H1 (cell line): ENCODE results near the gene DRGX. TPM values are rescaled to one million over a fixed set of nuclear protein-coding genes. Genes with fewer than 3 reads are reported as not detected.

Source experiments
- CTCF ChIA-PET: fragments of 300-600 bp; sonication (Branson Sonifier 250); formaldehyde crosslinking; loops from one replicate; lab custom pipeline; 2021; ENCODE audit not compliant: partially characterized antibody; lab: Charles Lee
- POLR2A ChIA-PET: fragments of 300-600 bp; sonication (Branson Sonifier 250); formaldehyde crosslinking; loops from one replicate; lab custom pipeline; 2021; ENCODE audit warnings: inconsistent platforms; ENCODE audit not compliant: partially characterized antibody; lab: Charles Lee
- DNase-seq, 2 experiments: peaks; one replicate each; pipeline versions ENCODE4 v3.0.0 to v3.0.0-alpha.2; 2010 to 2022; ENCODE audit warnings: low spot score in 2 of 2, low read depth in 1 of 2, mixed read lengths in 1 of 2
- FAIRE-seq: peaks from 2 replicates; lab custom pipeline; 2011; peaks lifted over from hg19 to GRCh38; lab: Jason Lieb, UNC
- H2AFZ ChIP-seq: 2 replicates; pipeline ENCODE4 v1.8.1; 2012; ENCODE audit warnings: low read length, inconsistent platforms
- H2AK5ac ChIP-seq: 2 replicates; pipeline ENCODE4 v1.6.1; 2013; ENCODE audit warnings: low read depth, low read length
- H2BK120ac ChIP-seq: replicated peaks from 2 replicates; pipeline ENCODE3; 2013; ENCODE audit warnings: low read depth, low read length, inconsistent platforms
- H2BK12ac ChIP-seq: 2 replicates; pipeline ENCODE4 v1.6.1; 2013; ENCODE audit warnings: low read depth, low read length
- H2BK15ac ChIP-seq: 2 replicates; pipeline ENCODE4 v1.6.1; 2013; ENCODE audit warnings: low read length
- H2BK20ac ChIP-seq: 2 replicates; pipeline ENCODE4 v1.6.1; 2013; ENCODE audit warnings: low read length
- H2BK5ac ChIP-seq: 2 replicates; pipeline ENCODE4 v1.6.1; 2013; ENCODE audit warnings: low read depth, low read length
- H3K14ac ChIP-seq: 2 replicates; pipeline ENCODE4 v1.6.1; 2013; ENCODE audit warnings: inconsistent platforms; ENCODE audit not compliant: insufficient read length
- H3K18ac ChIP-seq: 2 replicates; pipeline ENCODE4 v1.6.1; 2013; ENCODE audit warnings: low read length; ENCODE audit errors: extremely low read depth
- H3K23ac ChIP-seq: 2 replicates; pipeline ENCODE4 v1.6.1; 2013; ENCODE audit warnings: inconsistent platforms; ENCODE audit not compliant: insufficient read length
- H3K23me2 ChIP-seq: 2 replicates; pipeline ENCODE4 v1.6.1; 2013; ENCODE audit warnings: low read depth, low read length
- H3K27ac ChIP-seq: 2 replicates; pipeline ENCODE4 v1.6.1; 2011; ENCODE audit warnings: low read depth, low read length, inconsistent platforms
- H3K27me3 ChIP-seq, 4 experiments: replicated peaks in 1 of 4; 1 replicate in 1 of 4; 2 replicates in 3 of 4; pipeline versions ENCODE4 v1.6.1 to v1.8.1; 2011 to 2013; ENCODE audit warnings: low read length in 3 of 4, mild to moderate bottlenecking in 3 of 4, inconsistent platforms in 2 of 4, mixed read lengths in 2 of 4, moderate library complexity in 1 of 4; ENCODE audit not compliant: control insufficient read depth in 3 of 4, insufficient read depth in 3 of 4; ENCODE audit errors: extremely low read depth in 1 of 4
- H3K36me3 ChIP-seq, 4 experiments: 2 replicates each; pipeline versions ENCODE4 v1.6.1 to v1.8.1; 2011 to 2013; ENCODE audit warnings: mild to moderate bottlenecking in 4 of 4, low read length in 3 of 4, moderate library complexity in 2 of 4, control low read depth in 1 of 4, inconsistent platforms in 1 of 4; ENCODE audit not compliant: insufficient read depth in 4 of 4, control insufficient read depth in 2 of 4
- H3K4ac ChIP-seq: replicated peaks from 2 replicates; pipeline ENCODE3; 2013; ENCODE audit warnings: low read length, low read depth, mixed read lengths, inconsistent platforms; ENCODE audit not compliant: insufficient read length
- H3K4me1 ChIP-seq, 4 experiments: replicated peaks in 1 of 4; 1 replicate in 1 of 4; 2 replicates in 3 of 4; pipeline versions ENCODE4 v1.6.1 to v1.8.1; 2011 to 2013; ENCODE audit warnings: low read length in 3 of 4, inconsistent platforms in 2 of 4, mixed read lengths in 1 of 4; ENCODE audit not compliant: insufficient read depth in 4 of 4, control insufficient read depth in 3 of 4
- H3K4me2 ChIP-seq, 2 experiments: 2 replicates each; pipeline versions ENCODE4 v1.6.1 to v1.8.1; 2011 to 2013; ENCODE audit warnings: low read depth in 2 of 2, low read length in 2 of 2, control low read depth in 1 of 2, inconsistent platforms in 1 of 2, mild to moderate bottlenecking in 1 of 2; ENCODE audit not compliant: insufficient read depth in 1 of 2
- H3K4me3 ChIP-seq, 4 experiments: fragments of 200-600, 300-600 bp in 1 of 4; sonication (generic), shearing (Covaris generic), sonication (Bioruptor Twin) in 1 of 4; 2 replicates each; pipeline versions ENCODE4 v1.5.1 to v1.8.1; 2011 to 2016; ENCODE audit warnings: low read length in 4 of 4, low read depth in 3 of 4, control low read depth in 2 of 4, inconsistent platforms in 2 of 4, mild to moderate bottlenecking in 2 of 4, mixed read lengths in 1 of 4, moderate library complexity in 1 of 4; ENCODE audit not compliant: insufficient read depth in 2 of 4; ENCODE audit errors: extremely low read depth in 1 of 4
- H3K56ac ChIP-seq: replicated peaks from 2 replicates; pipeline ENCODE3; 2013; ENCODE audit warnings: low read depth, mild to moderate bottlenecking, mixed read lengths, low read length, inconsistent platforms; ENCODE audit not compliant: insufficient read length
- H3K79me1 ChIP-seq: 2 replicates; pipeline ENCODE4 v1.6.1; 2013; ENCODE audit warnings: low read depth, low read length, control low read depth
- H3K79me2 ChIP-seq, 2 experiments: 2 replicates each; pipeline versions ENCODE4 v1.6.1 to v1.8.1; 2012 to 2013; ENCODE audit warnings: low read length in 2 of 2, mild to moderate bottlenecking in 2 of 2, inconsistent platforms in 1 of 2; ENCODE audit not compliant: insufficient read depth in 2 of 2, control insufficient read depth in 1 of 2
- H3K9ac ChIP-seq, 4 experiments: replicated peaks in 1 of 4; 1 replicate in 1 of 4; 2 replicates in 3 of 4; pipeline versions ENCODE4 v1.6.1 to v1.8.1; 2011 to 2013; ENCODE audit warnings: low read depth in 3 of 4, low read length in 3 of 4, control low read depth in 2 of 4, mild to moderate bottlenecking in 2 of 4, moderate library complexity in 2 of 4, inconsistent platforms in 1 of 4; ENCODE audit errors: extremely low read depth in 1 of 4
- H3K9me3 ChIP-seq, 2 experiments: 2 replicates each; pipeline versions ENCODE4 v1.6.1 to v1.8.1; 2012 to 2013; ENCODE audit warnings: mild to moderate bottlenecking in 2 of 2, moderate library complexity in 2 of 2, control low read depth in 1 of 2, inconsistent platforms in 1 of 2, low read depth in 1 of 2, low read length in 1 of 2, mixed read lengths in 1 of 2; ENCODE audit not compliant: insufficient read depth in 2 of 2
- H4K20me1 ChIP-seq, 2 experiments: replicated peaks in 1 of 2; 2 replicates each; pipeline versions ENCODE3 to v1.8.1; 2011 to 2013; ENCODE audit warnings: inconsistent platforms in 2 of 2, low read length in 2 of 2, mild to moderate bottlenecking in 1 of 2; ENCODE audit not compliant: insufficient read depth in 2 of 2, control insufficient read depth in 1 of 2
- H4K5ac ChIP-seq: 2 replicates; pipeline ENCODE4 v1.6.1; 2013; ENCODE audit warnings: low read length, low read depth, mixed read lengths, inconsistent platforms; ENCODE audit not compliant: insufficient read length
- H4K8ac ChIP-seq: 2 replicates; pipeline ENCODE4 v1.8.0; 2013; ENCODE audit warnings: mild to moderate bottlenecking, moderate library complexity, low read length, inconsistent platforms; ENCODE audit not compliant: insufficient read depth; ENCODE audit errors: extremely low read depth
- H4K91ac ChIP-seq: replicated peaks from 2 replicates; pipeline ENCODE3; 2013; ENCODE audit warnings: low read length, mixed read lengths, inconsistent platforms; ENCODE audit not compliant: insufficient read length
- CEBPB ChIP-seq: IDR thresholded peaks from 2 replicates; pipeline ENCODE4 v1.6.1; 2012; ENCODE audit warnings: low read depth, low read length
- CHD1 ChIP-seq: IDR thresholded peaks from 2 replicates; pipeline ENCODE4 v1.6.1; 2012; ENCODE audit warnings: low read depth, low read length, improper control_type of control experiment
- CTCF ChIP-seq, 3 experiments: IDR thresholded peaks; 1 replicate in 2 of 3; 2 replicates in 1 of 3; pipeline versions ENCODE4 v1.5.1 to v1.6.1; 2011; ENCODE audit warnings: low read length in 3 of 3, mild to moderate bottlenecking in 3 of 3, inconsistent platforms in 2 of 3, low read depth in 1 of 3, moderate library complexity in 1 of 3; ENCODE audit not compliant: insufficient read depth in 1 of 3; ENCODE audit errors: control extremely low read depth in 1 of 3
- JUN ChIP-seq: IDR thresholded peaks from 2 replicates; pipeline ENCODE4 v1.6.1; 2011; ENCODE audit warnings: low read depth, mild to moderate bottlenecking, improper control_type of control experiment, low read length
- NANOG ChIP-seq: IDR thresholded peaks from 2 replicates; pipeline ENCODE4 v1.6.1; 2011; ENCODE audit warnings: low read length, low read depth, mild to moderate bottlenecking, inconsistent platforms; ENCODE audit not compliant: insufficient read depth, poor library complexity, severe bottlenecking
- RAD21 ChIP-seq, 2 experiments: IDR thresholded peaks in 1 of 2; conservative IDR thresholded peaks in 1 of 2; 2 replicates each; pipeline ENCODE4 v1.6.1; 2011; ENCODE audit warnings: low read depth in 2 of 2, low read length in 2 of 2, improper control_type of control experiment in 1 of 2, inconsistent platforms in 1 of 2, mild to moderate bottlenecking in 1 of 2, moderate library complexity in 1 of 2
- SRF ChIP-seq: IDR thresholded peaks from 2 replicates; pipeline ENCODE4 v1.6.1; 2011; ENCODE audit warnings: mild to moderate bottlenecking, low read depth, low read length, moderate library complexity
- YY1 ChIP-seq: IDR thresholded peaks from 2 replicates; pipeline ENCODE4 v1.6.1; 2011; ENCODE audit warnings: low read depth, mild to moderate bottlenecking, low read length
- WGBS, 2 experiments: shearing (Covaris generic) in 1 of 2; methylation state at CpG; one replicate each; pipeline versions ENCODE4 v1.1.6 to v1.1.7; 2013 to 2015; ENCODE audit warnings: low lambda C conversion rate in 2 of 2, mixed read lengths in 2 of 2, inconsistent platforms in 1 of 2, low coverage in 1 of 2, missing lambda C conversion rate in 1 of 2; ENCODE audit not compliant: insufficient replicate concordance in 2 of 2, insufficient coverage in 1 of 2, insufficient read length in 1 of 2; ENCODE audit errors: extremely low coverage in 1 of 2, missing lambda C conversion rate in 1 of 2; 5-methylcytosine and 5-hydroxymethylcytosine counted together
- polyA plus RNA-seq, 7 experiments: library from polyadenylated mRNA; depleted of rRNA in 3 of 7; stranded (reverse) in 5 of 7; unstranded in 2 of 7; fragments of >200 nt in 5 of 7; fragments of 200-250 nt in 2 of 7; gene quantifications; 1 replicate in 5 of 7; 2 replicates in 1 of 7; 4 replicates in 1 of 7; pipeline versions ENCODE4 v1.2.1 to v1.2.3, GENCODE V29; 2011 to 2013; ENCODE audit warnings: missing spikeins in 2 of 7, mixed read lengths in 2 of 7
- total RNA-seq: library from RNA; stranded (reverse); fragmentation: NEBNext Ultra II Directional; extraction: Animal tissue kit (Norgen Biotek cat#: 25700); gene quantifications from 2 replicates; pipeline ENCODE4 v1.2.1, GENCODE V29; 2021

The DRGX gene
- total and polyA plus RNA-seq, 2 of the 8 experiments (the other 6 are each of a cell fraction or from before 2014, with no cell fraction given) = not detected

GRCh38 chr10:49407552-49408137 lies 11.8 kb upstream of the DRGX start:
- H3K4ac ChIP-seq = no peak overlapping the region
- no peak overlapping the region for H3K23ac ChIP-seq
- peak; percentile 75 for FAIRE-seq
- peak overlapping the region; percentile 46; the same call in 1 of the 2 replicates for H2BK12ac ChIP-seq
- H3K27ac ChIP-seq = no peak overlapping the region
- no peak overlapping the region for H4K5ac ChIP-seq
- H2AFZ ChIP-seq = no peak overlapping the region
- no peaks in the 10 kb centered on the region for H3K9me3 ChIP-seq
- no peaks in the 10 kb centered on the region for H3K79me2 ChIP-seq
- no peaks in the 10 kb centered on the region for H4K20me1 ChIP-seq
- no peak overlapping the region for H3K14ac ChIP-seq
- H4K91ac ChIP-seq = no peak overlapping the region
- H3K4me3 ChIP-seq = no peak overlapping the region
- no peak overlapping the region for H2AK5ac ChIP-seq
- H3K9ac ChIP-seq = no peak overlapping the region
- no peak overlapping the region for H2BK5ac ChIP-seq
- peak; percentile 94 to 97 (median 94) for TF ChIP-seq CTCF (IDR thresholded peaks at IDR 0.05; ENCODE audit: control extremely low read depth in 1 of 3, insufficient read depth in 1 of 3, low read depth in 1 of 3, low read length in 3 of 3)
- TF ChIP-seq JUN = no peak
- TF ChIP-seq YY1 = 0 out of 2 replicates have a peak, but pooled peaks have one; percentile 26
- no peak for TF ChIP-seq CEBPB
- TF ChIP-seq RAD21 (IDR thresholded peaks at IDR 0.05 in 1 of 2, conservative IDR thresholded peaks at IDR 0.05 in 1 of 2; ENCODE audit: low read depth in 2 of 2, low read length in 2 of 2) = peak; percentile 86 to 92
- TF ChIP-seq SRF = no peak
- no peak for TF ChIP-seq NANOG
- TF ChIP-seq CHD1 = no peak
- H3K23me2 ChIP-seq = peaks cover 1% of the 10 kb centered on the region; the same call in 1 of the 2 replicates
- H3K79me1 ChIP-seq = no peaks in the 10 kb centered on the region
- no peak overlapping the region for H2BK15ac ChIP-seq
- POLR2A ChIA-PET = interaction anchor here (0.9 to 1.1 kb wide), 2 partner anchors 10 to 11 kb away, joined by 3 to 5 read pairs; no protein-coding TSS in a partner anchor
- H2BK20ac ChIP-seq = no peak overlapping the region
- H4K8ac ChIP-seq = no peak overlapping the region
- CTCF ChIA-PET = interaction anchor here (0.6 to 10.4 kb wide), 71 partner anchors 8 to 750 kb away, joined by 3 to 261 read pairs (median 4); partner anchors contain the start of gene C10orf71
- H3K27me3 ChIP-seq = peaks cover 0 to 9% (median 0%) of the 10 kb centered on the region in 4 experiments; a peak in 2 of 7 replicates
- no peak overlapping the region for H3K56ac ChIP-seq
- H3K18ac ChIP-seq = no peak overlapping the region
- H3K4me2 ChIP-seq = no peak overlapping the region
- 0% methylated on average over 2 of the region's 2 CpGs; no CpG with 5 or more reads in 1 of the 2 experiments for WGBS, 2 experiments
- H2BK120ac ChIP-seq = no peak overlapping the region
- DNase-seq = peak in 1 of 2 experiments; percentile 92
- no peaks in the 10 kb centered on the region for H3K36me3 ChIP-seq
- H3K4me1 ChIP-seq = peaks cover 0 to 11% (median 4%) of the 10 kb centered on the region in 4 experiments; a peak in 4 of 7 replicates
